AG04450 (cell line): ENCODE data around the gene WDFY1. TPM values are rescaled to one million over a fixed set of nuclear protein-coding genes. Genes with fewer than 3 reads are reported as not detected.

Source experiments
- CTCF ChIA-PET: fragments of 300-600, 350-600 bp; formaldehyde crosslinking; extraction: SDS; loops from one replicate; lab custom pipeline; 2022; ENCODE audit warnings: antibody characterized with exemption, inconsistent platforms; lab: Charles Lee
- POLR2A ChIA-PET: fragments of 350-600 bp; formaldehyde crosslinking; extraction: SDS; loops from one replicate; lab custom pipeline; 2021; ENCODE audit warnings: antibody characterized with exemption, inconsistent platforms; lab: Yijun Ruan, JAX
- DNase-seq: peaks from one replicate; pipeline ENCODE4 v3.0.0-alpha.2; 2011; ENCODE audit warnings: low read depth, low spot score
- H3K27ac ChIP-seq: one replicate; pipeline ENCODE4 v1.5.1; 2012; ENCODE audit warnings: low read depth, low read length, control low read depth
- H3K27me3 ChIP-seq: one replicate; pipeline ENCODE4 v1.6.0; 2012; ENCODE audit warnings: low read length; ENCODE audit not compliant: control insufficient read depth, insufficient read depth
- H3K4me3 ChIP-seq: 2 replicates; pipeline ENCODE4 v1.5.1; 2011; ENCODE audit warnings: mild to moderate bottlenecking, low read depth, low read length, control low read depth
- H3K9me3 ChIP-seq: 2 replicates; pipeline ENCODE4 v1.5.1; 2012; ENCODE audit warnings: low read length; ENCODE audit not compliant: control insufficient read depth, insufficient read depth
- polyA plus RNA-seq: library from polyadenylated mRNA; depleted of rRNA; stranded (reverse); fragments of >200 nt; gene quantifications from 2 replicates; pipeline ENCODE4 v1.2.3, GENCODE V29; 2011
- TF ChIP-seq, protein P1 (sequence below): IDR thresholded peaks from 2 replicates; pipeline ENCODE4 v1.5.1; 2011; ENCODE audit warnings: low read depth, low read length, control low read depth, inconsistent platforms

The WDFY1 gene
- polyA plus RNA-seq, 1 experiment, result 74.8 TPM

GRCh38 chr2:223959688-223960087 is 14.6 kb upstream of the WDFY1 start:
- no peak overlapping the region for H3K4me3 ChIP-seq
- H3K9me3 ChIP-seq, result no peaks in the 10 kb centered on the region
- CTCF ChIA-PET, result interaction anchor here (0.9 kb wide), 1 partner anchor 11 kb away, joined by 4 read pairs; no protein-coding TSS in a partner anchor
- H3K27me3 ChIP-seq, result no peaks in the 10 kb centered on the region
- TF ChIP-seq, protein P1, sequence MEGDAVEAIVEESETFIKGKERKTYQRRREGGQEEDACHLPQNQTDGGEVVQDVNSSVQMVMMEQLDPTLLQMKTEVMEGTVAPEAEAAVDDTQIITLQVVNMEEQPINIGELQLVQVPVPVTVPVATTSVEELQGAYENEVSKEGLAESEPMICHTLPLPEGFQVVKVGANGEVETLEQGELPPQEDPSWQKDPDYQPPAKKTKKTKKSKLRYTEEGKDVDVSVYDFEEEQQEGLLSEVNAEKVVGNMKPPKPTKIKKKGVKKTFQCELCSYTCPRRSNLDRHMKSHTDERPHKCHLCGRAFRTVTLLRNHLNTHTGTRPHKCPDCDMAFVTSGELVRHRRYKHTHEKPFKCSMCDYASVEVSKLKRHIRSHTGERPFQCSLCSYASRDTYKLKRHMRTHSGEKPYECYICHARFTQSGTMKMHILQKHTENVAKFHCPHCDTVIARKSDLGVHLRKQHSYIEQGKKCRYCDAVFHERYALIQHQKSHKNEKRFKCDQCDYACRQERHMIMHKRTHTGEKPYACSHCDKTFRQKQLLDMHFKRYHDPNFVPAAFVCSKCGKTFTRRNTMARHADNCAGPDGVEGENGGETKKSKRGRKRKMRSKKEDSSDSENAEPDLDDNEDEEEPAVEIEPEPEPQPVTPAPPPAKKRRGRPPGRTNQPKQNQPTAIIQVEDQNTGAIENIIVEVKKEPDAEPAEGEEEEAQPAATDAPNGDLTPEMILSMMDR, result no peak
- POLR2A ChIA-PET, result no interaction called here
- no peak overlapping the region for H3K27ac ChIP-seq
- DNase-seq, result no peak

DNA sequence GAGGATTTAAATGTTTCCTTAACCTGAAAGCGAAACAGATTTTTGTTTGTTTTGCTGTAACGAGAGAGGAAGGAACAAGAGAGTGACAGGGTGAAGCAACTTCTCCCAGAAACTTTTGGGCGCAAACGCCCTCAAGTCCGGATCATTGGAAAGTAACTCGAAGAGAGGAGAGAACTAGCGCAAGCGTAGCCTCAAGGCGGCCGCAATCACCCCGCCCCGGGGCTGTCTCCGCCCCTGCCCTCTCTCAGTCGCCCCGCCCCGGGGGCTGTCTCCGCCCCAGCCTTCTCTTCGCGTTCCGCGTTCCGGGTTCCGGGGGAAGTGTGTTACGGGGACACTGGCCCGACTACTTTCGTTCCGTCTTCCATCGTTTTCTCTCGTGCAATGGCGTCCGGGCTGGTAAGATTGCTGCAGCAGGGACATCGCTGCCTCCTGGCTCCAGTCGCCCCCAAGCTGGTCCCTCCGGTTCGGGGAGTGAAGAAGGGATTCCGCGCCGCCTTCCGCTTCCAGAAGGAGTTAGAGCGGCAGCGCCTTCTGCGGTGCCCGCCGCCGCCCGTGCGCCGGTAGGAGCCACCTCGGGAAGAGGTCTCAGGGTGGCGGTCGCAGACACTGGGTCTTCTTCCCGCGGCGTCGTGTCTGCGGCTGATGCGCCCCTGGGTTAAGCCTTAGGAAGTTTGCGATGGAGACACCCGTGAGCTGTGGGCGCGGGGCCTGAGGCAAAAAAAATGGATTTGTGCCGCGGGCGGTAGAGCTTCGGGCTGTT is 12.1 kb upstream of the WDFY1 start, which contains the start of gene MRPL44:
Gene MRPL44 (plus strand): TSS at position 372 of the 760 bp plus-strand sequence. CDS start 10 bp downstream, at position 382.
- Histone ChIP-seq H3K27me3 (no peaks in the 10 kb centered on the region), H3K4me3 (peak within 1 kb of the TSS; percentile 85), H3K27ac (peak within 1 kb of the TSS; percentile 57), H3K9me3 (no peaks in the 10 kb centered on the region)
- TF ChIP-seq, protein P1, result no peak
- ChIA-PET POLR2A (no interaction called here), CTCF (interaction anchor here (0.8 to 1.4 kb wide), 4 partner anchors 13 to 327 kb away, joined by 3 to 12 read pairs (median 4); no protein-coding TSS in a partner anchor)
- DNase-seq, result peak; percentile 85

- Histone ChIP-seq H3K27me3 (no peaks in the 10 kb centered on the region), H3K4me3 (no peak overlapping the region), H3K9me3 (no peaks in the 10 kb centered on the region), H3K27ac (no peak overlapping the region)
- DNase-seq, result no peak
- ChIA-PET CTCF (interaction anchor here (0.6 kb wide), 1 partner anchor 611 kb away, joined by 3 read pairs; no protein-coding TSS in a partner anchor), POLR2A (no interaction called here)
- TF ChIP-seq, protein P1, result no peak
Observed at GRCh38 chr2:223956300-223956699, 11.2 kb upstream of the WDFY1 start.

DNA sequence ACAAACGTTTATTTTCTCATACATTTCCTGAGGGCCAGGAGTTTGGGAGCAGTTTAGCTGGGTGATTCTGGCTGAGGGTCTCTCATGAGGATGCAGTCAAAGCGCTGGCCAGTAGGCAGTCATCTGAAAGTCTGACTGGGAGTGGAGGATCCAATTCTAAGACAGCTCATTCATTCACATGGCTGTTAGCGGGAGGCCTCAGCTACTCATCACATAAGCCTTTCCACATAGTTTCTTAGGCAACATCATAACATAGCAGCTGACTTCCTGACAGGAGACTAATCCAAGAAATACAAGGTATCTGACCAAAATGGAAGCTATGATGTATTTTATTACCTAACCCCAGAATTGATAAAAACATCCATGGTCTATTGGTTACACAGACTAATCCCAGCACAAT is 9.3 kb upstream of the WDFY1 start:
- ChIA-PET CTCF (interaction anchor here (0.6 to 1.8 kb wide), 4 partner anchors 8 to 1703 kb away, joined by 3 to 7 read pairs (median 4); no protein-coding TSS in a partner anchor), POLR2A (interaction anchor here (1.3 to 1.7 kb wide), 2 partner anchors 9 to 11 kb away, joined by 4 to 11 read pairs; partner anchors contain the start of gene WDFY1)
- H3K4me3 ChIP-seq, result no peak overlapping the region
- H3K27ac ChIP-seq, result no peak overlapping the region
- H3K27me3 ChIP-seq, result no peaks in the 10 kb centered on the region
- H3K9me3 ChIP-seq, result no peaks in the 10 kb centered on the region
- TF ChIP-seq, protein P1, result 0 out of 2 replicates have a peak, but pooled peaks have one; percentile 16
- peak; percentile 60 for DNase-seq
